ENCODE results near the gene EPB41L4A.
"Not testable (repeated sequence)": the region's sequence is repeated elsewhere in the genome, so short reads cannot be mapped to it uniquely, and the experiment has no call there.

EPB41L4A gene

GRCh38 chr5:112247960-112248359 lies 171.1 kb downstream of the EPB41L4A start:
- DNase-seq = no peak

DNA sequence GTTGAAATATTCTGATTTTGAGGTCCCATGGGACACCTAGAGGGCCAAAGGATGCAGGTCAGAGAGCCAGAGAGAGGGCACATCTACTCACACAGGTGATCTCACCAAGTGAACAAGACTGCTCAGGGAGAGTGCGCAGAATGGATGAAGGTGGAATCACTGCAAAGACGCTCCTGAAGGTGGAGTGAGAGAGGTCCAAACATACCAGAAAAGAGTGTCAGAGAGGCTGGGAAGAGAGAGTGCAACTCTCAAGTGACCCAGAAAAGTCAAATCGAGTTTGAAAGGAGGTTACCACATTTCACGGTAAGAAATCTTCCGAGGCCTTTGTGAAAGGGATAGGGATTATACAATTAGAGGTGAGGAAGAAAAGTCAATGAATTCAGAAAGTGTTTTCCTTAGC lies 173.4 kb downstream of the EPB41L4A start:
- DNase-seq = no peak

DNA sequence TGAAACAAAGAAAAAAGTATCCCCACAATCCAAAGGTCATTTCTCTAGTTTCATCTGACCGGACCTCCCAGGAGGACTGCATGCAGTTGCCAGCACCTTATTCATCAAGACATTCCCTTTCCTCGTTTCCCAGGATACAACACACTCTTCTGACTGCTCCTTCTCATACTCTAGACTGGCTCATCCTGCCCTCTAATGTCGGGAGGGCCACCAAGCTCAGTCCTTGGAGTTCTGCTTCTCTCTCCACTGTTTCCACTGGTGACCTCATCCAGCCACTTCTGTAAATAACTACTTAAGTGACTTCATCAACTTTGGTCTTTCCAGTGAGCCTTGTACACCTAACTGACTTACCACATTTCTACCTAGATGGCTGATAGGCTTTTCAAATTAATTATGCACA lies 179.1 kb downstream of the EPB41L4A start:
- no peak for DNase-seq

GRCh38 chr5:112238473-112238872 lies 180.6 kb downstream of the EPB41L4A start:
- DNase-seq = no peak

- no peak for DNase-seq
These were observed 181.6 kb downstream of the EPB41L4A start for GRCh38 chr5:112237456-112237855.

DNA sequence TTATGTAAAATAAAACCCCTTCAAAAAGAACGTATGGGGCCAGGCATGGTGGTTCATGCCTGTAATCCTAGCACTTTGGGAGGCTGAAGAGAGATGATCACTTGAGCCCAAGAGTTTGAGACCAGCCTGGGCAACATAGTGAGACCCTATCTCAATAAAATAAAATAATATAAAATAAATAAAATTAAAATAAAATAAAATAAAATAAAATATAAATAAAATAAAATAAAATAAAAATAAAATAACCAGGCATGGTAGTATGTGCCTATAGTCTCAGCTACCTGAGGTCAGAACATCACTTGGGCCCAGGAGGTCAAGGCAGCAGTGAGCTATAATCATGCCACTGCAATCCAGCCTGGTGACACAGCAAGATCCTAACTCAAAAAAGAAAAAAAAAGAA lies 185.1 kb downstream of the EPB41L4A start:
- no peak for DNase-seq

GRCh38 chr5:112232667-112233066 lies 186.4 kb downstream of the EPB41L4A start:
- no peak for DNase-seq

- no peak for DNase-seq
These were observed 188.5 kb downstream of the EPB41L4A start for GRCh38 chr5:112230606-112231005.

DNA sequence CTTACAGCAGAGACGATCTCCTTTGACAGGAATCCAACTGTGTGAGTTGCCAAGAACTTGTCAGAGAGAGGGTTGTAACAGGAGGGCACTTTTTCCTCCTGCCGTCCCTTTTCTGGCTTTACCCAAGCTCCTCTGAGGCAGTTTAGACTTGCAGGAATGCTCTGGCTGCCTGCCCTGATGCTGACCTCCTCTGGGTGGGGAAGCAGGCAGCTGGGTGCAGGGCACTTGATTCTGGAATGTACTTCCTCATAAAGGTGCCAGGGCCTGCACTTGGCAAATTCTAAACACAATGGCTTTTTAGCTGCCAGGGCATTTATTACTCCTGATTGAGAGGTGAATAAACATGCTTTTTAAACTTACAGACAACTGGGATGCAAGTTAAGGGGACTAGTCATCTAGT lies 190.4 kb downstream of the EPB41L4A start:
- no peak for DNase-seq

DNA sequence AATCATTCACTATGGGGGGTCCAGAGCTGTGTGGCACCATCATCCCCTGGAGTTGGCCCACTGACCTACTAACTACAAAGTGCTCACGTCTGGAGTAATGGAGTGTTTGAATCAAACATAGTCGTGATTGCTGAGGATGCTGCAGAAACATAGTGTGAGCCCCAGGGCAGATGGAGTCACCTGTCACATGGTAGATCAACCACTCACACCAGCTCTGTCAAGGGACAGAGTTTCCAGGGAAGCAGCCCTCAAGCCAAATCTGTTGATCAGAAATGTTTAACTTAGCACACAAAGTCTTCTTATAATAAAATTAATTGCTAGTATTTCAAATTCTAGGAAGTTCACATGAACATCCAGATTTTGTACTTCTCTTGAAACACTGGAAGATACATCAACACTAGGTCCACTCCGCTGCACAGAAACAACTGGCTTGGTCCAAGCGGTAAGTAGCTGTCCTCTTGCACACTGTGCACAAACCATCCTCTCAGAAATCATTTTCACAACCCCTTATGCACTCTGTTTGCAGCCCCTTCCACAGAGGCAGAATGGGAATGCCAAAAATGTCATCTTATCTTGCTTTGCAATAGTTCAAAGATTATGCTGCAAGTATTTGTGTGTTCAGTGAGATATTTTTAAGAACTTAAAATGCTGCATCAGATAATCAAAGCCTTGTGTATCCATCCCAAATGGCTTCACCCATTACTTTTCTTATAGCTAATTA lies 191.0 kb downstream of the EPB41L4A start:
- no peak for DNase-seq

DNA sequence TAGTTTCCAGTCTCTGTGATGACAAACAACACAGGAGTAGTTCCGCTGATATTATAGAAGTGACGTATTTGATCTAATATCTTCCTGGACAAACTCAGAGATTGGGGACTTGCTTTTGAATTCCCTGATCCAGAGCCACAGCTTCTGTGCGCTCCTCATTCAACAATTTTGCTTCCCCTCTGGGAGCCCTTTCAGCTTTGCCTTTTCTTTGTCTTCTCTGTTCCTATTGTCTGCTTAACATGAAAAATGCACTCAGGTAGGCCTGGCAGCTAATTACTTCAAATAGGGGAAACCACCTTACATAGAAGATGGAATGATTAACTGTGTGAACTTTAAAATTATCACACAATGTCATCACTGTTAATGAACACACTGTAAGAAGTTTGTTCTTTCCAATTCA lies 192.9 kb downstream of the EPB41L4A start:
- no peak for DNase-seq

GRCh38 chr5:112222997-112223396 lies 196.1 kb downstream of the EPB41L4A start:
- DNase-seq = not testable (repeated sequence)

GRCh38 chr5:112221128-112221527 lies 197.9 kb downstream of the EPB41L4A start:
- DNase-seq = no peak

GRCh38 chr5:112219000-112219399 lies 200.1 kb downstream of the EPB41L4A start:
- DNase-seq = no peak

- no peak for DNase-seq
These were observed 201.1 kb downstream of the EPB41L4A start for GRCh38 chr5:112217843-112218579.

DNA sequence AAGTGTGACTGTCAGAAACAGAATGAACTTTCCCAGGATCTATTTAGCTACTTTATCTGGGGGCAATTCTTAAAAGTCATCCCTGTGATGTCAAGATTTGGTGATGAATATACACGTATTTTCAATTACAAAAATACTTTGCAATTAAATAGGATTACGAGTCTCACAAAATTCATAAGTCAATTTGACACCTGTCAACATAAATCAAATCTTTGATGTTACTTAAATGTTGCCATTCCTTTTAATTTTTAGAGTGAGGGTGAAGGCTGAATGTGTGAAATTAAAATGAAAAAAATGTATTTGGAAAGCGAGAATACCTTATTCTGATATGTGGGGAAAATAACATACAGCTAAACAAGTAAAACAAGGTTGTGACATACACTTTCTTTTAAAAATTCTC lies 202.9 kb downstream of the EPB41L4A start:
- DNase-seq = no peak

DNA sequence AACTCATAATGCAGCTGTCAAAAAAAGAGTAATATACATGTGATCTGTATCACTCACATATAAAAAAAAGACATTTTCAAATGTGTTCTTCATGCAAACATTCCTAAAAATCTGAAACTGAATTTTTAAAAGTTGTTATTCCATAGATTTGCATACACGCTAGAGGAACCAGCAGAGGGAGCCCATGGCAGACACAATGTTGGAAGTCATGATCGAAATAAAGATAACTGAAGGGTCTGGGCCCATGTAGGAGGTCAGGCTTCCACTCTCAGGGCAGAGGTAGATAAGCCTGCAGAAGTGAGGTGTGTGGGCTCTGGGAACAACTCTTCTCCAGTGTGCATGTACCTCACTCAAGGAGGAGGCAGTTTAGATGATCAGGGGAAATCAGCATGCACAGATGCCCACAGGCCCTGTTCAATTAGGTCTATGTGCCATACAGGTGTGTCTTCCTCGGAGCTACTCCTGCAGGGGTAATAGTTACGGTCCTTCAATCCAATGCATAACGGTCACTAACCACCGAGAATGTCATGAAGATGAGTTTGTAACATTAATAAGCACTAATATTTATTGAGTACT lies 208.6 kb downstream of the EPB41L4A start:
- no peak for DNase-seq

GRCh38 chr5:112208699-112209615 lies 210.1 kb downstream of the EPB41L4A start:
- DNase-seq = no peak

- DNase-seq = not testable (repeated sequence)
These were observed 210.9 kb downstream of the EPB41L4A start for GRCh38 chr5:112208195-112208594.

DNA sequence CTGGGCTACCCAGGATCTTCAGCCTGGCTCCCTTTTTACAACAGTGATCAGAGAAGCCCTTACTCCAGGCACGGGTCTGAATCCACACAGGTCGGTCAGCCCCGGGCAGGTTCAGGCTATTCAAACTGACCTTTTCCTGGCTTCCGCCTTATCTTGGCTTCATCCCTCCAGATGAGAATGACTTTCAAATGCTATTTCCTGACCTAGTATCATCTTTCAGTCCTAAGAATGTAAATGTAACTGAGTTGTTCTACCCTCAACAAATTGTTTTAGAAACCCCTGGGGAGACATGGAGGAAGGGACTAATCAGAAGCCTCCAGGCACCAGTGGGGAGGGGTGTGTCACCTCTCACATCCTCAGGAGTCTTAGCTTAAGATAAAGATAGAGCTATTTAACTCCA lies 213.2 kb downstream of the EPB41L4A start:
- DNase-seq = no peak

DNA sequence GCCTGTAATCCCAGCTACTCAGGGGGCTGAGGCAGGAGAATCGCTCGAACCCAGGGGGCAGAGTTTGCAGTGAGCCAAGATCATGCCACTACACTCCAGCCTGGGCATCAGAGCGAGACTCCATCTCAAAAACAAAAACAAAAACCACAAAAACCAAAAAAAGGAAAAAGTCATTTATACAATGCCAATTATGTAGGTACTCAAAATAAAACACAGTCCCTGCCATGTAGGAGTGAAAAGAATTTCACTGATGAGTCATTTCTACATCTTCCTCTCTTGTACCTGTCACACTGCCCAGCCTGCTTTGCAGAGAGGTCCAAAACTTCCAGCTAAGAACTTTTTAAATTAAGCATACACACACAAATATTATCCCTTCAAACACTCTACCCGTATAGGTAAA lies 215.8 kb downstream of the EPB41L4A start:
- DNase-seq = no peak

DNA sequence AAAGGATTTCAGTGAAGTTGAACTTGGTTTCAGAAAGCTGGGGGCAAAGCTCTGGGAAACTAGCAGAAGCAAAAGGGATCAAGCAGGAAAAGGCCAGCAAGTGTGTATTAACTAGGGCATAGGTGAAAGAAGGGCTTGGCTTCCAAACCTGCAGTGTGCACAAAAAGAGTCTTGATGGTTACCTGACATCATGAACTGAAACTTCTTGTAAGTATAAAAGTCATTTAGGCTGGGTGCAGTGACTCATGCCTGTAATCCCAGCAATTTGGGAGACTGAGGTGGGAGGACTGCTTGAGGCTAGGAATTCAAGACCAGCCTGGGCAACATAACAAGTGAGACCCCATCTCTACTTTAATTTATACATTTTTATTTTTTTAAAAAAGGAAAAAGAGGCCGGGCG lies 216.4 kb downstream of the EPB41L4A start:
- DNase-seq = no peak

GRCh38 chr5:112201141-112201540 lies 217.9 kb downstream of the EPB41L4A start:
- no peak for DNase-seq

Data from effector CD4-positive, alpha-beta T cell (primary cell).